ENCODE measurements around the gene JCHAIN. TPM values are rescaled to one million over a fixed set of nuclear protein-coding genes. Genes with fewer than 3 reads are reported as not detected.

The JCHAIN gene
- total and polyA plus RNA-seq, 9 of the 15 experiments (the other 6 are each of a cell fraction or from before 2014, with no cell fraction given), result 0.04 to 0.68 (median 0.26) TPM; not detected in 5

GRCh38 chr4:70705183-70706043 is 39.1 kb upstream of the JCHAIN start (continued):
- no peak for TF ChIP-seq MECOM (CRISPR knock-in tag; IDR thresholded peaks at IDR 0.05)
- no peak for TF ChIP-seq ZSCAN32 (CRISPR knock-in tag; IDR thresholded peaks at IDR 0.05)
- no peak for TF ChIP-seq ADNP (tag; IDR thresholded peaks at IDR 0.05)
- TF ChIP-seq ZNF436 (CRISPR knock-in tag; IDR thresholded peaks at IDR 0.05), result no peak
- no peak for TF ChIP-seq POLR2AphosphoS2 (IDR thresholded peaks at IDR 0.05; ENCODE audit: low read length)
- no peak for TF ChIP-seq ZBTB9 (CRISPR knock-in tag; IDR thresholded peaks at IDR 0.05)
- no peak for TF ChIP-seq RHOXF2B (CRISPR knock-in tag; conservative IDR thresholded peaks at IDR 0.05)
- TF ChIP-seq POLR2A (conservative IDR thresholded peaks at IDR 0.05), result peak; percentile 67
- TF ChIP-seq MAX (CRISPR knock-in tag; IDR thresholded peaks at IDR 0.05), result peak; percentile 88

GRCh38 chr4:70704931-70705182 is 38.5 kb upstream of the JCHAIN start:
- CTCF ChIA-PET (ENCODE audit: low intra/inter-chr PET ratio), result interaction anchor here (0.7 kb wide), 1 partner anchor 10 kb away, joined by 3 read pairs; no protein-coding TSS in a partner anchor
- TF ChIP-seq ZNF232 (CRISPR knock-in tag; IDR thresholded peaks at IDR 0.05) (no peak), KDM5B (IDR thresholded peaks at IDR 0.05; ENCODE audit: insufficient replicate concordance, low read depth, low read length) (no peak), FOXP1 (CRISPR knock-in tag; IDR thresholded peaks at IDR 0.05) (no peak; the same call in 1 of the 2 replicates), E2F6 (IDR thresholded peaks at IDR 0.05; ENCODE audit: borderline replicate concordance in 1 of 2, extremely low read depth in 1 of 2, insufficient read depth in 1 of 2, insufficient read length in 1 of 2, low read depth in 1 of 2, low read length in 1 of 2, poor library complexity in 1 of 2, severe bottlenecking in 1 of 2) (no peak), SMARCA4 (IDR thresholded peaks at IDR 0.05) (no peak), HMBOX1 (IDR thresholded peaks at IDR 0.05) (no peak), PHF8 (IDR thresholded peaks at IDR 0.05; ENCODE audit: borderline replicate concordance, low read length) (peak; percentile 53; the same call in 1 of the 2 replicates)

More at GRCh38 chr4:70704931-70705182, 38.5 kb upstream of the JCHAIN start:
- intact Hi-C loops (cut with micrococcal nuclease), result loop anchor here (1.0 to 10.0 kb wide), 6 partner anchors 17 to 290 kb away; partner anchors contain the start of genes DCK, GRSF1, MOB1B and UTP3
- BruUV-seq (replicated peaks), result no TSS peak
- Histone ChIP-seq H3K4me1 (replicated peaks in 1 of 2; ENCODE audit: control insufficient read depth in 2 of 2, insufficient read depth in 2 of 2, low read length in 2 of 2) (peaks cover 15% of the 10 kb centered on the region in 2 experiments; a peak in 4 of 5 replicates), H3K9me1 (ENCODE audit: control insufficient read depth, insufficient read depth, low read length) (no peaks in the 10 kb centered on the region), H3K4me3 (peak overlapping the region; percentile 79), H4K20me1 (replicated peaks; ENCODE audit: control insufficient read depth, insufficient read depth, low read length) (no peaks in the 10 kb centered on the region), H3K79me2 (ENCODE audit: control insufficient read depth, insufficient read depth, low read length) (peaks cover 29% of the 10 kb centered on the region), H2AFZ (ENCODE audit: low read depth, low read length) (peak overlapping the region; percentile 98), H3K9ac (ENCODE audit: insufficient read depth in 1 of 2, low read depth in 2 of 2, low read length in 2 of 2) (peak overlapping the region; percentile 79 to 94; a peak in 3 of 4 replicates), H3K27me3 (ENCODE audit: control insufficient read depth in 2 of 2, insufficient read depth in 2 of 2, low read length in 2 of 2) (no peaks in the 10 kb centered on the region), H3K36me3 (ENCODE audit: control insufficient read depth, insufficient read depth, low read length) (no peaks in the 10 kb centered on the region), H3K4me2 (ENCODE audit: insufficient read depth, low read length) (peak overlapping the region; percentile 81; the same call in 1 of the 2 replicates), H3K9me3 (replicated peaks; ENCODE audit: control insufficient read depth, insufficient read depth, low read depth, low read length) (no peaks in the 10 kb centered on the region), H3K27ac (ENCODE audit: extremely low read depth, low read depth, low read length) (peak overlapping the region; percentile 85)
- DNase-seq (ENCODE audit: extremely low read depth in 1 of 4, low spot score in 3 of 4) (peak in 3 of 4 experiments; percentile 37 to 51 (median 47)), ATAC-seq (peak; percentile 48), FAIRE-seq (no peak)
- POLR2A ChIA-PET, result interaction anchor here (0.6 to 3.5 kb wide), 7 partner anchors 8 to 1314 kb away, joined by 3 to 17 read pairs (median 10); partner anchors contain the start of gene UTP3
- 0% methylated on average over 4 of the region's 39 CpGs for WGBS (ENCODE audit: insufficient coverage, low coverage, missing lambda C conversion rate)
- in situ Hi-C loops (cut with MboI), result no loop called here
